DMS114 treated with DMSO at 0.1 percent for 48 hours (cell line): ENCODE measurements around the gene ZNG1F.
"Not testable (repeated sequence)": the region's sequence is repeated elsewhere in the genome, so short reads cannot be mapped to it uniquely, and the experiment has no call there.

Source experiments
- DNase-seq: peaks from one replicate; lab custom pipeline; 2025; ENCODE audit not compliant: unreplicated experiment; lab: John Stamatoyannopoulos, UW

The ZNG1F gene

DNA sequence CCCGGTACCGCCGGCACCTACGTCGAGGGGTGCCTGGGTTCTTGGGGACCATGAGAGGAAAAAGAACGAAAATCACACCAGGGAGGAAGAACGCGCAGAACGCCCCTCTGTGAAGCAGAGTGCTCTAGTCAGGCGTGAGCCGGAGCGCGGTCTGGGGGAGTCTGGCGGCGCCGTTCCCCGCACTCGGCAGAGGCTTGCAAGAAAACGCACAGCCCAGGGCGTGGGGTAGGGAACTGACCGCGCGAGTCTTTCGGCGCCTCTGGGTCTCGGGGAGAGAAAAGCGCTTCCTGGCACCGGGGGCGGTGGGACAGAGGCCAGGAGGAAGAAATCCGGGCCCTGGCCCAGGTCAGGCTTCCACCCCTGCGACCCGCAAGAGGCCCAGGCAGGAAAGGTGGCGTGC is 65.3 kb downstream of the ZNG1F start:
- not testable (repeated sequence) for DNase-seq

DNA sequence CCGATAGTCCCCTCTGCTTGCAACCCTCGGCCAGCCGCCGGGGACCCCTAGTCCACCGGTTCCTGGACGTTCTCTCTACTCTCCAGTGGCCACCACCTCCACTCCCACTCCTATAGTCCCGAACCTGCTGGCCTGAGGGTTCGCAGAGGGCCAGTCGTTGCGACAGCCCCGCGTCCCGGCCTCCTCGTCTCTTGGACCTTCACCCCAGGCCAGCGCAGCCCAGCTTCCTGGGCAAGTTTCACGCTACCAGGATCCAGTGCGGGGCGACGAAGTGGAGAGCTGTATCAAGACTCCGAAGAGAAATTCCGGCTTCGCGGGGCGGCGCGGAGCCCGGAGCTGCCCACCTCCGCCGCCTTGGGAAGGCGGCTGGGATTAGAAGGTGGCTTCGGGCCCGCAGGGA is 65.7 kb downstream of the ZNG1F start:
- DNase-seq: not testable (repeated sequence)

DNA sequence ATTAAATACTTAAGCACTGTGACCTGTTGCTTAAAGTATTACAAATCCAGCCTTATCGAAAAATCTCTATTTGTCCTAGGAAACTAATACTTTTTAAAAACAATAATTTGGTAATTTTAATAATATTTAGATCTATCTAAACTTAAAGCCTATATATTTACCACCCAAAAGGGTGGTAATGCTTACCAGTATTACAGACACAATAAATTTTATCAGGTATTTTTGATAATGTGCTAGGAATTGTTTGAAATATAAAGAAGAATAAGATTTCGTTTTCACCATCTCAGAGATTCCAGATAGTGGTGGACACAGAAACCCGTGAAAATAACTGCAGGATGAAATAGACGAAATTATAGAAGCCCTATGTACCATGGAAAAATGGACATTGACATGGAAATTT is 68.4 kb downstream of the ZNG1F start:
- DNase-seq: not testable (repeated sequence)

DNA sequence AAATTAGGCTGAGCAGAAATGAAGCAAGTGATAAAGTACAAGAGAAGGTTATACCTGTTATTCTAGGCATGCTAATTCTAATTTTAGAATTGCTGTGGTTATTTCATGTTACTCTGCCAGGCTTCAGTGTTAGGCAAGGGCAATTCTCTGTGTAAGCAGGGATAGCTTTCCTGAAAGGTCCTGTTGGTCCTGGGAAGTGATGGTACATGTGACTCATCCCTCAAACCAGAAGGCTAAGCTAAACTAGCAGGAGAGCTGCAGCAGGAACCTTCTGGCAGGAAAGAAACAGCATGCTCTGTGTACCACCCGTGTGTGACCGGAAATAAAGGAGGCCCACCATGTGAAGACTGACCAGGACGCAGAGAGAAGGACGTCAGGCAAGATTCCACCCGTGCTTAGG is 69.4 kb downstream of the ZNG1F start:
- not testable (repeated sequence) for DNase-seq

DNA sequence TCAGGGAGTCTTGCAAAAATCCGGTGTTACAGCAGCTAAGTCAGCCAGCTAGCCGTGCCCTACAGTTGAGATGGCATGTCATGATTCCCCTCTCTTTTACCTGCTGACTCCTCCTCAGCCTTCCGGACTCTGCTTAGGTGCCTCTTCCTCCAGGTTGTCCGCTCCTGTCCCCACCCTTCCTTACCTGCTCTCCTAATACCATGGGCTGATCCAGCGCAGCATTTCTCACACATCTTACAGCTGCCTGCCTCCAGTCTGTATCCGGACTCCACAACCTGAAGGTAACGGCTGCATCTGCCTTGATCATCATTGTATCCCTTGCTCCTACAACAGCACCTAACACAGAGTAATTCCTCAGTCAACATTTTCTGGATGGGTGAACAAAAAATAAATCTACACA is 69.8 kb downstream of the ZNG1F start:
- DNase-seq: not testable (repeated sequence)

DNA sequence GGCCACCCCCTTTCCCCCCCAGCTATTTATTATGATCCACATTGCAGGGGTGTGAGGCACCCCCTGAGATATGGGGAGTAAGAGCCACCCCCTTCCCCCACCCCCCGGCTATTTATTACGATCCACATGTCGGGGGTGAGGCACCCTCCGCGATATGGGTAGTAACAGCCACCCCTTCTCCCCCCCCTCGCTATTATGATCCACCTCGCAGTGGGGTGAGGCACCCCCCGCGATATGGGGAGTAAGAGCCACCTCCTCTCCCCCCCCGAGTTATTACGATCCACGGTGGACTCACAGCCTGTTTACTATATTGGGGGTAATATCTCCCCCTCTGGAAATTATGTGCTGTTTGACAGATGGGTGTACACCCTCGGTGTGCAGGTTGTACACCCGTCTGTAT is 75.8 kb downstream of the ZNG1F start:
- not testable (repeated sequence) for DNase-seq

DNA sequence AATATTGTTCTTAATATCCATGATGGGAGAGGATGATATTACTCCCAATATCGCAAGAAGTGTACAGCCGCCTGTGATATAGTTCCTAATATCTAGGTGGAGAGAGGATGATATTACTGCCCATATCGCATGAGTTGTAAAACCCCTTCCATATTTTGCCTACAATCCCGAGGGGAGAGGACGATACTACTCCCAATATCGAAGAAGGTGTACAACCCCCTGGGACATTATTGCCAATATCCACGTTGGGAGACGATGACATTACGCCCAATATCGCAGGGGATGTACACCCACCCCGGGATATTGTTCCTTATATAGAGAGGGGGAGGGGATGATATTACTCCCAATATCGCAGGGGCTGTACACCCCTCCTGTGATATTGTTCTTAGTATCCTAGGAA is 77.7 kb downstream of the ZNG1F start:
- DNase-seq: not testable (repeated sequence)

DNA sequence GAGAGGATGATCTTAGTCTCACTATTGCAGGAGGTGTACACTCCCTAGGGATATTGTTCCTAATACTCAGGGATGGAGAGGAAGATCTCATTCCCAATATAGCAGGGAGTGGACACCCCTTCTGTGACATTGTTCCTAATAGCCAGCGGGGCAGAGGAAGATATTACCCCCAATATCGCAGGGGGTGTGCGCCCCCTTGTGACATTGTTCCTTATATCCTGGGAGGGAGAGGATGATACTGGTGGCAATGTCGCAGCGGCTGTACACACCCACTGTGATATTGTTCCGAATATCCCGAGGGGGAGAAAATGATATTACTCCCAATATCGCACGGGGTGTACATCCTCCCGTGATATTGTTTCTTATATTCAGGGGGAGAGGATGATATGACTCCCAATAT is 78.2 kb downstream of the ZNG1F start:
- DNase-seq: not testable (repeated sequence)

DNA sequence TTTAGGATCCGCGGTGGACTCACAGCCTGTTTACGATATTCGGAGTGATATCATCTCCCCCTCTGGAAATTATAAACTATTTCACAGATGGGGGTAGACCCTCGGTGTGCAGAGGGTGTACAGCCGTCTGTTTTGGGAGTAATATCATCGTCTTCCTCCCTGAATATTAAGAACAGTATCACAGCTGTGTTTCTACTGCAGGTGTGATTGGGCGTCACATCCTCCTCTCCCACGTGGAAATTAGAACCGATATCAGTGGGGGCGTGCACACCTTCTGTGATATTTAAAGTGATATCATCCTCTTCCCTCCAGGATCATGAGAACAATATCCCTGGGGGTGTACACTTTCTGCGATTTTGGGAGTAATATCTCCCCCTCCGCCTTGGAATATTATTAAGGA is 79.9 kb downstream of the ZNG1F start:
- not testable (repeated sequence) for DNase-seq

DNA sequence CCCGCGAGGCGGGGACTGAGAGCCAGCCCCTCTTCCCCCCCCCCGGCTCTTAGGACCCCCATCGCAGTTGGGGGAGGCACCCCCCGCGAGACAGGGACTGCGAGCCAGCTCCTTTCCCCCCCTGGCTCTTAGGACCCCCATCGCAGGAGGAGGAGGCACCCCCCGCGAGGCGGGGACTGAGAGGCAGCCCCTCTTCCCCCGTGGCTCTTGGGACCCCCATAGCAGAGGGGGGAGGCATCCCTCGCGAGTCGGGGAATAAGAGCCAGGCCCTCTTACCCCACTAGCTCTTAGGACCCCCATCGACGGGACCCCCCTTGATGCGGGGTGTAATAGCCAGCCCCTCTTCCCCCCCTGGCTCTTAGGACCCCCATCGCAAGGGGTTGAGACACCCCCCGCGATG is 80.3 kb downstream of the ZNG1F start:
- DNase-seq: not testable (repeated sequence)

DNA sequence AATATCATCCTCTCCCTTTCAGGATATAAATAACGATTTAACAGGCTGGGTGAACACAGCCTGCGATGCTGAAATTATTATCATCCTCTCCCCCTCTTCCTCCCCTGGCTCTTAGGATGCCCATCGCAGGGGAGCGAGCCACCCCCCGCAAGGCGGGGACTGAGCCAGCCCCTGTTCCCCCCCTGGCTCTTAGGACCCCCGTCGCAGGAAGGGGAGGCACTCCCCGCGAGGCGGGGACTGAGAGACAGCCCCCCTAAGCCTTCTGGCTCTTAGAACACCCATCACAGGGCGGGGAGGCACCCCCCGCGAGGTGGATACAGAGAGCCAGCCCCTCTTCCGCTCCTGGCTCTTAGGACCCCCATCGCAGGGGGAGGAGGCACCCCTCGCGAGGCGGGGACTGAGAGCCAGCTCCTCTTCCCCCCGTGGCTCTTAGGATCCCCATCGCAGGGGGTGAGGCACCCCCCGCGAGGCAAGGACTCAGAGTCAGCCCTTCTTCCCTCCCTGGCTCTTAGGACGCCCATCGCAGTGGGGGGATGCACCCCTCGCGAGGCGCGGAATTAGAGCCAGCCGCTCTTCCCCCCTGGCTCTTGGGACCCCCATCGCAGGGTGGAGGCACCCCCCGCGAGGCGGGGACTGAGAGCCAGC is 82.5 kb downstream of the ZNG1F start:
- DNase-seq: not testable (repeated sequence)

DNA sequence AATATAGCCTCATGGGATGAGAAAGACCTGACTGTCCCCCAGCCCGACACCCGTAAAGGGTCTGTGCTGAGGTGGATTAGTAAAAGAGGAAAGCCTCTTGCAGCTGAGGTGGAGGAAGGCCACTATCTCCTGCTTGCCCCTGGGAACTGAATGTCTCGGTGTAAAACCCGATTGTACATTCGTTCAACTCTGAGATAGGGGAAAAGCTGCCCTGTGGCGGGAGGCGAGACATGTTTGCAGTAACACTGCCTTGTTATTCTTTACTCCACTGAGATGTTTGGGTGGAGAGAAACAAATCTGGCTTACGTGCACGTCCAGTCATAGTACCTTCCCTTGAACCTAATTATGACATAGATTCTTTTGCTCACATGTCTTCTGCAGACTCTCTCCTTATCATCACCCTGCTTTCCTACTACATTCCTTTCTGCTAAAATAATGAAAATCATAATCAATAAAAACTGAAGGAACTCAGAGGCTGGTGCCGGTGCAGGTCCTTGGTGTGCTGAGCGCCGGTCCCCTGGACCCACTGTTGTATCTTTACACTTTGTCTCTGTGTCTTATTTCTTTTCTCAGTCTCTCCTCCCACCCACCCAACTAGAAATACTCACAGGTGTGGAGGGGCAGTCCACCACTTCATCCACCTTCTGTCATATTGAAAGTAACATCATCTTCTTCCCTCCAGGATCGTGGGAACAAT is 83.4 kb downstream of the ZNG1F start:
- DNase-seq: not testable (repeated sequence)

DNA sequence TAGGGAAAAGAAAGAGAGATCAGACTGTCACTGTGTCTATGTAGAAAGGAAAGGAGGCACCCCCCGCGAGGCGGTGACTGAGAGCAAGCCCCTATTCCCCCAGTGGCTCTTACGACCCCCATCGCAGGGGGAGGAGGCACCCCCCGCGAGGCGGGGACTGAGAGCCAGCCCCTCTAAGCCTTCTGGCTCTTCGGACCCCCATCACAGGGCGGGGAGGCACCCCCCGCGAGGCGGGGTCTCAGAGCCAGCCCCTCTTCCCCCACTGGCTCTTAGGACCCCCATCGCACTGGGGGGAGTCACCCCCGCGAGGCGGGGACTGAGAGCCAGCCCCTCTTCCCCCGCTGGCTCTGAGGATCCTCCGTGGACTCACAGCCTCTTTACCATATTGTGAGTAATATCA is 84.6 kb downstream of the ZNG1F start:
- DNase-seq: not testable (repeated sequence)

DNA sequence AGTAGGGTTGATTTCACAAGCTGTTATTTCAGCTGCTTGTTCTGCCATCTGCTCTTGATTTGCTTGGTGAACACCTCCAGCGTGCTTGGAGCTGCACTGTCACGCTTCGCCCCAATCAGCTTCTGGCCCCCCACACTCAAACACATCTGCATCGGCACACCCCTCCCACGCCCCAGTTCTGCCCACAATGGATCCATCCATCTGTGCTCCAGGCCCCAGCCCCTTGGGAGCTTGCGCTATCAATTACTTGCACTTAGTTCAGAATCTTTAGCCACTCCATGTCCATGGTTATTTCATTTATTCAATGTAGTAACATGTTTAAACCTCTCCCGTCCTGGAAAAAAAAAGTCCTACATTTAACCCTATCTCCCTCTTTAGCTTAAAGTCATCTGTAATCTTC is 88.6 kb downstream of the ZNG1F start:
- DNase-seq: not testable (repeated sequence)

DNA sequence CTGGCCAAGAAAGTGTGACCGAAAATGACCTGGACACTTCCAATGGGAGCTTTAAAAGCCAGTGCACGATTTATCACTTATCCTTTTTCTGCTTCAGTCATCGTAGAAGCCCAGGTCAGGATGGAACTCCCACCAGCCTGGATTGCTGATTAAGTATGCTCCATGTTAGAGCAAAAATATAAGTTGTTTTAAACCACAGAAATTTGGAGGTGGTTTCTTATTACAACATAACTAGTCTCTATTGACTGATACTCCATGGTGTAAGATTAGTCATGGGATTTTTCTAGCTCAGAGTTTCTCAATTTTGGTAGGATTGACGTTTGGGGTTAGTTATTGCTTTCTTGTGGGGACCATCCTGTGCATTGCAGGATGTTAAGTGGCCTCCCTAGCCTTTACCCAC is 90.4 kb downstream of the ZNG1F start:
- not testable (repeated sequence) for DNase-seq

DNA sequence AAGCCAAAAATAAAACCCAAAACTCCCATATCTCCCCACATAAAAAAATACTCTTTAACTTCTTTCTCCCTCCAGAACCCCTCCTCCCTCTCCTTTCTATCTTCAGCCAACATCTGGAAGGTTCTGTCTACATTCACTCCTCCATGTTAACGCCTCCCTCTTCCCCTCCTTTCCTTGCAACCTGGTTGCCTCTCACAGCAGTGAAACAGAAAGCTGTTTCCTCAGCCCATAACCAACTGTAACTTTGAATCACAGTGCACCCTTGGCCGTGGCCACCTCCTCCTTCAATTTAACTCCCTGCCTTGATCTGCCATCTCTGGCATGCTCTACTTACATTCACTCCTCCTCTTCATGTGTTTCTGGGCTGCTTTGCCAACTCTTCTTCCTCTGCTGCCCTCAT is 94.1 kb downstream of the ZNG1F start:
- DNase-seq: not testable (repeated sequence)

DNA sequence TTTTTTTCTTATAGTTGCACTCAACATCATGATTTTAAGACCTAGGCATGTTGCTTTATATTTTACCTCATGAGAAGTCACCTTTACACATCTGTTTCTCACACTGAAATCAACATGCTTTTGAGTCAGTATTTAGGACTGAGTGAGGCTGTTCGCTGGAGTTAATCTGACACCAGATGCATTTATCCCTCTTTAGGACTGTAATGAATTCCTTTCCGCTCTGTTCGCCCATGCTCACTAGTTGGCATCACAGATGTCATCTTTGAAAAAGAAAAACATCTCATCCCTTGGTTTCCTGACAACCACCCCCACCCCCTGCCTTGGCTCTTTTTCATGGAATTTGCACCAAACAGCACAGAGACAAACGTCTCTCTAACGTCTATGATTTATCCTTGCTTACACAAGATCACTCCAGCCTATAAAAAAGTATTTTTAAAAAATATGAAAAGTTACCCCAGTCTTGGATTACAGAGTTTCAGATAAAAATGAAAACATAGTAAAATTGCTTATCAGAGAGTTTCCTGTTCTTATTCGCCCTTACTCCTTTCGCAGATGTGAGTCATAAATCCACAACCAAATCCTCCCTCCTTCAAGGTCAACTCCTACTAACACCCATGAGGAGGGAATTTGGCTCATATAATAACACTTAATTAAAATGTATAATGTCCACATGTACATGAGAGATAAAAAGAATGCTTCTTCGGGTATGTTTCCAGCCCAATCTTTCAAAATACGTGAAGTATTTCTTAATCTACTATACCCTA is 94.9 kb downstream of the ZNG1F start:
- not testable (repeated sequence) for DNase-seq

DNA sequence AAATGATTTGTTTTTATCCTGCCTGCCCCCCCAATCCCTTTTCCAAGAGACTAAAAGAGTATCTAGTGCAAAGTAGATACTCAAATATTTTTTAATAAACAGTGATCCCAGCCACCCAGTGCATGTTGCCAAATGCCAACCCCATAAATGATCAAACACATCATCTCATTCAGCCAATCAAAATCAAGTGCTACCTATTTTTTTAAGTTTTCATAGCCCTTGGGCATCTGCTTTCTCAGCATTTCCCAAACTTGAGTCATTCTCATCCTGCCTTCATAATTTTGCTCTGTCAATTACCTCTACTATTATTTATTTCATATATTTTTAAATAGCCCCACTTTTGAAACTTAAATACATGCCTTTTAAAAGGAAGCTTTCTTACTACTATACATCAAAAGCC is 98.2 kb downstream of the ZNG1F start:
- not testable (repeated sequence) for DNase-seq

DNA sequence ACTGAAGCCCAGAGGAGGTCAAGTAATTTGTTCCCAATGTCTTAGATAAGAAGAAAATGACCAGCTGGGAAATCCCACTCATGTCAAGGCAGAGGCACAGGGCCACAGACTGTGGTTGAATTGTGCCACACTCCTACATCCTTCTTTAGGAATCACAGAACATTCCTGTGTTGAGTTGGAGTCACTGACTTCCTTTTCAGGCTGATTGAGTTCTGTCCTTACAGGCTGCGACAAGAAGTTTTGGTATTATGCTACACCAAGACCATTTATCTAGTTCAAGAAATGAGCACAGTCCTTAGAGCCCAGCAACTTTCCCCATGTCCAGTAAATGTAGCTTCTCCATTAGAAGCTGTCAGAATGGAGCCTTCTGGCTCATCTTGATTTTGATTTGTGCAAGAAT is 98.7 kb downstream of the ZNG1F start:
- DNase-seq: not testable (repeated sequence)

DNA sequence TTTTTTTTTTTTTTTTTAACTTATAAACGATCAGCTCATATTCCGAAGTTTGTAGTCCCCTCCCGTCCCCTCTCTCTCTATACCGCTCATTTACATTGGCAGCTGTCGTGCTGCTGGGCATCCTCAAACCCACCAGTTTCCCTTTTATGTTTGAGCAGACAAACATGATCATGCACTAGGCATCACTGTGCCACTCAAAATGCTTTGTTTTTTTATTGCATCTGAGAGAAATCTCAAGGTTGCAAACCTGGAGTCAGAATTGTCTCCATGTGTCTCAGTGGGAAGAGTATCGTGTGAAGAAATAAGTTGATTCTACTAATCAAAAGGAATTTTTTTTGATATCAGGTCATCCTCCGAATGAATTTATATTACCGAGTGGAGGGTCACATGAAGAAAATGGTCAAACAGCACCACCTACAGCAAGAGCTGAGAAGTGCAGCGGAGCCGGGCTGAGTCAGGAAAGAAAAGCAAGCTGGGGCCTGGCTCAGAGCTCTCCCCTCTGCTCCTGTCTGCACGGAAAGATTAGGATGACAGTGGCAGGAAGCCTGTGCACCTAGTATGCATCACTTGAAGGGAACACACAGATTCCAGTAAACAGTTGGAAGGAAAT is 100.6 kb downstream of the ZNG1F start:
- not testable (repeated sequence) for DNase-seq

DNA sequence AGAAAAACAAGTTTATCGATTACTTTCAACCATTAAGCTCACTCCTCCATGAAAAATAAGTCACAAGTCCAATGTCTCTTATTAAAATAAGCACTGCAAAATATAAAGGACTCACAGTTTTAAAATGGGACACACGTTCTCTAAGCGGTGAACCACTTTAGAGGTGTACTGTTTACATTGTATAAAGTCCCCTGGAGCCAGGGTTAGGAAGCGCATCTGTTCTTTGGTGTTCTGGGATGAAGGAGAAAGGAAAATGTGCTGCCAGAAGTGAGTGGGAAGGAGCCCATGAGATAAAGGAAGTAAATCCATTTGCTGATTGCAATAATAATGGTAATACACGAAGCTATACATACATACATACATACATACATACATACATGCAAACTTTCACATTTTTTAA is 101.2 kb downstream of the ZNG1F start:
- not testable (repeated sequence) for DNase-seq
